PC-9 (cell line): ENCODE data around the gene TMEM254. TPM values are rescaled to one million over a fixed set of nuclear protein-coding genes. Genes with fewer than 3 reads are reported as not detected.

Source experiments
- BruUV-seq: library from RNA; stranded (reverse); fragments of 400-500 nt; replicated peaks from 2 replicates; lab custom pipeline; 2021; lab: Mats Ljungman, UMichigan
- CTCF ChIA-PET: fragments of 300-600 bp; sonication (Branson Sonifier 250); formaldehyde crosslinking; loops from one replicate; lab custom pipeline; 2022; ENCODE audit warnings: antibody characterized with exemption; lab: Charles Lee
- POLR2A ChIA-PET: fragments of 300-600 bp; sonication (Branson Sonifier 250); formaldehyde crosslinking; loops from one replicate; lab custom pipeline; 2022; ENCODE audit warnings: antibody characterized with exemption; ENCODE audit not compliant: unreplicated experiment; lab: Charles Lee
- DNase-seq, 2 experiments: peaks; one replicate each; pipeline versions ENCODE4 v3.0.0 to v3.0.0-alpha.2; 2015 to 2022; ENCODE audit warnings: mixed read lengths in 1 of 2
- H2AFZ ChIP-seq: fragments of 200-600 bp; sonication (generic); 2 replicates; pipeline ENCODE4 v1.8.1; 2017; ENCODE audit warnings: antibody characterized with exemption
- H3F3A ChIP-seq: fragments of 200-600 bp; sonication (generic); 2 replicates; pipeline ENCODE4 v1.8.1; 2017; ENCODE audit warnings: antibody characterized with exemption, mild to moderate bottlenecking, low read depth; ENCODE audit not compliant: insufficient read depth
- H3K27ac ChIP-seq: fragments of 200-600 bp; sonication (generic); 2 replicates; pipeline ENCODE4 v1.6.1; 2016; ENCODE audit warnings: mixed run types
- H3K27me3 ChIP-seq: fragments of 200-600 bp; sonication (generic); 2 replicates; pipeline ENCODE4 v1.6.1; 2016; ENCODE audit warnings: low read depth, mixed run types; ENCODE audit not compliant: insufficient read depth
- H3K36me3 ChIP-seq: fragments of 200-600 bp; sonication (generic); 2 replicates; pipeline ENCODE4 v1.6.1; 2016; ENCODE audit warnings: low read depth, mixed run types
- H3K4me1 ChIP-seq: fragments of 200-600 bp; sonication (generic); replicated peaks from 2 replicates; pipeline ENCODE4 v1.6.1; 2016; ENCODE audit warnings: mixed run types; ENCODE audit not compliant: insufficient read depth
- H3K4me2 ChIP-seq: fragments of 200-600 bp; sonication (generic); 2 replicates; pipeline ENCODE4 v1.6.1; 2017; ENCODE audit warnings: mixed run types
- H3K4me3 ChIP-seq: fragments of 200-600 bp; sonication (generic); 2 replicates; pipeline ENCODE4 v1.6.1; 2016; ENCODE audit warnings: mixed run types
- H3K79me2 ChIP-seq: fragments of 200-600 bp; sonication (generic); 2 replicates; pipeline ENCODE4 v1.6.1; 2017; ENCODE audit warnings: low read depth, mixed run types
- H3K9me2 ChIP-seq: fragments of 200-600 bp; sonication (generic); 2 replicates; pipeline ENCODE4 v1.8.1; 2017; ENCODE audit warnings: mild to moderate bottlenecking; ENCODE audit not compliant: insufficient read depth
- H3K9me3 ChIP-seq: fragments of 200-600 bp; sonication (generic); 2 replicates; pipeline ENCODE4 v1.8.1; 2016; ENCODE audit warnings: low read depth; ENCODE audit not compliant: insufficient read depth
- H4K20me1 ChIP-seq: fragments of 200-600 bp; sonication (generic); 2 replicates; pipeline ENCODE4 v1.8.1; 2017; ENCODE audit not compliant: insufficient read depth
- CTCF ChIP-seq: fragments of 200-600 bp; sonication (generic); conservative IDR thresholded peaks from 2 replicates; pipeline ENCODE4 v1.6.1; 2017; ENCODE audit warnings: mixed run types, antibody characterized with exemption, mild to moderate bottlenecking, moderate library complexity
- EZH2 ChIP-seq: fragments of 200-600 bp; sonication (generic); IDR thresholded peaks from 2 replicates; pipeline ENCODE4 v1.8.0; 2017; ENCODE audit warnings: antibody characterized with exemption, low read depth
- intact Hi-C: fragments of 100-400 bp; cut with micrococcal nuclease; formaldehyde crosslinking; loops from one replicate; pipeline ENCODE4 v1.10.0; 2022; ENCODE audit not compliant: unreplicated experiment
- total RNA-seq: library from RNA; stranded (reverse); gene quantifications from 2 replicates; pipeline ENCODE4 v1.2.3, GENCODE V29; 2021

The TMEM254 gene
- total RNA-seq, 1 experiment from 2014 or later: 36.6 TPM

GRCh38 chr10:80050752-80051151, 27.7 kb upstream of the TMEM254 start:
- BruUV-seq: no TSS peak
- intact Hi-C loops: no loop called here

GRCh38 chr10:80051993-80052392, 26.5 kb upstream of the TMEM254 start:
- no peaks in the 10 kb centered on the region for H3K27me3 ChIP-seq
- no peaks in the 10 kb centered on the region for H3K4me1 ChIP-seq
- CTCF ChIA-PET: no interaction called here
- H3K9me2 ChIP-seq: no peaks in the 10 kb centered on the region
- no peaks in the 10 kb centered on the region for H3K9me3 ChIP-seq
- BruUV-seq: no TSS peak
- H3K36me3 ChIP-seq: no peaks in the 10 kb centered on the region
- POLR2A ChIA-PET: no interaction called here
- H3K4me3 ChIP-seq: no peak overlapping the region
- intact Hi-C loops: no loop called here
- H3K4me2 ChIP-seq: no peak overlapping the region
- H3K27ac ChIP-seq: no peak overlapping the region
- H3K79me2 ChIP-seq: no peaks in the 10 kb centered on the region
- no peaks in the 10 kb centered on the region for H3F3A ChIP-seq
- DNase-seq: no peak
- TF ChIP-seq CTCF (no peak), EZH2 (no peak)
- H4K20me1 ChIP-seq: no peaks in the 10 kb centered on the region
- no peak overlapping the region for H2AFZ ChIP-seq

More at GRCh38 chr10:80050752-80051151, 27.7 kb upstream of the TMEM254 start:
- H3K36me3 ChIP-seq: no peaks in the 10 kb centered on the region
- no peaks in the 10 kb centered on the region for H3K27me3 ChIP-seq
- CTCF ChIA-PET: no interaction called here
- TF ChIP-seq EZH2: no peak
- no peak for TF ChIP-seq CTCF
- no peak overlapping the region for H2AFZ ChIP-seq
- H3K4me2 ChIP-seq: no peak overlapping the region
- POLR2A ChIA-PET: no interaction called here
- no peaks in the 10 kb centered on the region for H4K20me1 ChIP-seq
- H3K4me1 ChIP-seq: no peaks in the 10 kb centered on the region
- no peak for DNase-seq
- H3F3A ChIP-seq: no peaks in the 10 kb centered on the region
- H3K9me2 ChIP-seq: no peaks in the 10 kb centered on the region
- H3K27ac ChIP-seq: no peak overlapping the region
- H3K9me3 ChIP-seq: no peaks in the 10 kb centered on the region
- no peaks in the 10 kb centered on the region for H3K79me2 ChIP-seq
- no peak overlapping the region for H3K4me3 ChIP-seq

- no peaks in the 10 kb centered on the region for H3K9me2 ChIP-seq
- H3K27me3 ChIP-seq: no peaks in the 10 kb centered on the region
- no peak for TF ChIP-seq EZH2
- no peak for TF ChIP-seq CTCF
- H2AFZ ChIP-seq: no peak overlapping the region
- H3K36me3 ChIP-seq: no peaks in the 10 kb centered on the region
- no peaks in the 10 kb centered on the region for H3K4me1 ChIP-seq
- no peak overlapping the region for H3K4me2 ChIP-seq
- H3K27ac ChIP-seq: no peak overlapping the region
- H3K79me2 ChIP-seq: no peaks in the 10 kb centered on the region
- BruUV-seq: no TSS peak
- ChIA-PET POLR2A (no interaction called here), CTCF (no interaction called here)
- no peaks in the 10 kb centered on the region for H3K9me3 ChIP-seq
- no peak overlapping the region for H3K4me3 ChIP-seq
- H4K20me1 ChIP-seq: no peaks in the 10 kb centered on the region
- intact Hi-C loops: no loop called here
- H3F3A ChIP-seq: no peaks in the 10 kb centered on the region
- DNase-seq: no peak
Observed at GRCh38 chr10:80055760-80056159, 22.7 kb upstream of the TMEM254 start.
